ENCODE data around the gene RELCH.

DNA sequence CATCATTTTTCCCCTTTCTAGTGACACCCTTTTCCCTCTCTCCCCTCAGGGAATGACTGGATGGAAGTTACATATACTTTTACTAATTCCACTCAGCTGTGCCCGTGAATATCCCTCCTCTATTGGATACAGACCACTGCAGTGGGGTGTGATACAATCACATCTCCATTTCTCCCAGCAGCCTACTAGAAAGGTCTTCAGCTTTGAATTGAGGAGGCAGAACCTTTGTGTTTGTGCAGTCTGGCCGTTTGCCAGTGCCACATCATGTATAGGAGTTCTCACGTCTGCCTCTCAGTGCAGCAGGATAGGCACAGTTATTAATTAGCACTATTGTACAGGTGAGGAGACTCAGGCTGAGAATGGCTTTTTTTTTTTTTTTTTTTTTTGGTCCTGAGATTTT lies 154.4 kb downstream of the RELCH start:
- TF ChIP-seq, protein P1, sequence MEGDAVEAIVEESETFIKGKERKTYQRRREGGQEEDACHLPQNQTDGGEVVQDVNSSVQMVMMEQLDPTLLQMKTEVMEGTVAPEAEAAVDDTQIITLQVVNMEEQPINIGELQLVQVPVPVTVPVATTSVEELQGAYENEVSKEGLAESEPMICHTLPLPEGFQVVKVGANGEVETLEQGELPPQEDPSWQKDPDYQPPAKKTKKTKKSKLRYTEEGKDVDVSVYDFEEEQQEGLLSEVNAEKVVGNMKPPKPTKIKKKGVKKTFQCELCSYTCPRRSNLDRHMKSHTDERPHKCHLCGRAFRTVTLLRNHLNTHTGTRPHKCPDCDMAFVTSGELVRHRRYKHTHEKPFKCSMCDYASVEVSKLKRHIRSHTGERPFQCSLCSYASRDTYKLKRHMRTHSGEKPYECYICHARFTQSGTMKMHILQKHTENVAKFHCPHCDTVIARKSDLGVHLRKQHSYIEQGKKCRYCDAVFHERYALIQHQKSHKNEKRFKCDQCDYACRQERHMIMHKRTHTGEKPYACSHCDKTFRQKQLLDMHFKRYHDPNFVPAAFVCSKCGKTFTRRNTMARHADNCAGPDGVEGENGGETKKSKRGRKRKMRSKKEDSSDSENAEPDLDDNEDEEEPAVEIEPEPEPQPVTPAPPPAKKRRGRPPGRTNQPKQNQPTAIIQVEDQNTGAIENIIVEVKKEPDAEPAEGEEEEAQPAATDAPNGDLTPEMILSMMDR (conservative IDR thresholded peaks at IDR 0.05) = no peak
- no peak for TF ChIP-seq ZFX (IDR thresholded peaks at IDR 0.05)

All from C4-2B (cell line).